ENCODE measurements around the gene SMIM10L2A.

- no peak for TF ChIP-seq CTCF (conservative IDR thresholded peaks at IDR 0.05; ENCODE audit: low read depth in 2 of 2)
- no peak for TF ChIP-seq POLR2AphosphoS5 (IDR thresholded peaks at IDR 0.05; ENCODE audit: low read depth)
These were observed 32.0 kb upstream of the SMIM10L2A start for GRCh38 chrX:135389717-135390116.

Data from GM23338 (cell line).